ENCODE data around the gene GGA2. TPM values are rescaled to one million over a fixed set of nuclear protein-coding genes. Genes with fewer than 3 reads are reported as not detected.

The GGA2 gene
- total RNA-seq, 6 donors from 2014 or later = 84.4 to 197 (median 164) TPM

- Histone ChIP-seq H3K27ac (no peak overlapping the region), H3K4me1 (no peaks in the 10 kb centered on the region), H3K4me3 (no peak overlapping the region), H3K27me3 (no peaks in the 10 kb centered on the region), H3K36me3 (peaks cover 4 to 62% (median 37%) of the 10 kb centered on the region in 4 donors), H3K9me3 (no peaks in the 10 kb centered on the region)
- TF ChIP-seq POLR2A (IDR thresholded peaks at IDR 0.05) (no peak), POLR2AphosphoS5 (IDR thresholded peaks at IDR 0.05) (no peak), EP300 (IDR thresholded peaks at IDR 0.05) (no peak)
- TF ChIP-seq, protein P1, sequence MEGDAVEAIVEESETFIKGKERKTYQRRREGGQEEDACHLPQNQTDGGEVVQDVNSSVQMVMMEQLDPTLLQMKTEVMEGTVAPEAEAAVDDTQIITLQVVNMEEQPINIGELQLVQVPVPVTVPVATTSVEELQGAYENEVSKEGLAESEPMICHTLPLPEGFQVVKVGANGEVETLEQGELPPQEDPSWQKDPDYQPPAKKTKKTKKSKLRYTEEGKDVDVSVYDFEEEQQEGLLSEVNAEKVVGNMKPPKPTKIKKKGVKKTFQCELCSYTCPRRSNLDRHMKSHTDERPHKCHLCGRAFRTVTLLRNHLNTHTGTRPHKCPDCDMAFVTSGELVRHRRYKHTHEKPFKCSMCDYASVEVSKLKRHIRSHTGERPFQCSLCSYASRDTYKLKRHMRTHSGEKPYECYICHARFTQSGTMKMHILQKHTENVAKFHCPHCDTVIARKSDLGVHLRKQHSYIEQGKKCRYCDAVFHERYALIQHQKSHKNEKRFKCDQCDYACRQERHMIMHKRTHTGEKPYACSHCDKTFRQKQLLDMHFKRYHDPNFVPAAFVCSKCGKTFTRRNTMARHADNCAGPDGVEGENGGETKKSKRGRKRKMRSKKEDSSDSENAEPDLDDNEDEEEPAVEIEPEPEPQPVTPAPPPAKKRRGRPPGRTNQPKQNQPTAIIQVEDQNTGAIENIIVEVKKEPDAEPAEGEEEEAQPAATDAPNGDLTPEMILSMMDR (IDR thresholded peaks at IDR 0.05) = no peak
- 96 to 97% methylated on average over 8 to 19 of the region's 19 CpGs for WGBS, 2 donors
- DNase-seq (peak in 1 of 2 donors; percentile 58), ATAC-seq (ENCODE audit: low FRiP score in 2 of 2) (peak in 1 of 2 donors; percentile 38)
These were observed 24.9 kb upstream of the GGA2 start for GRCh38 chr16:23534868-23535860.

- ATAC-seq (ENCODE audit: low FRiP score in 2 of 2) = no peak
- Histone ChIP-seq H3K4me1 (no peaks in the 10 kb centered on the region), H3K4me3 (no peak overlapping the region), H3K27me3 (no peaks in the 10 kb centered on the region), H3K9me3 (no peaks in the 10 kb centered on the region), H3K27ac (no peak overlapping the region), H3K36me3 (peaks cover 4 to 72% (median 52%) of the 10 kb centered on the region in 4 donors)
- TF ChIP-seq, protein P1 (IDR thresholded peaks at IDR 0.05) = no peak
- no peak for TF ChIP-seq POLR2AphosphoS5 (IDR thresholded peaks at IDR 0.05)
- no peak for TF ChIP-seq POLR2A (IDR thresholded peaks at IDR 0.05)
- no peak for TF ChIP-seq EP300 (IDR thresholded peaks at IDR 0.05)
- 100% methylated on average over 1 of the region's 1 CpG for WGBS, 2 donors
- DNase-seq = no peak
These were observed 22.2 kb upstream of the GGA2 start for GRCh38 chr16:23532448-23532847.

DNA sequence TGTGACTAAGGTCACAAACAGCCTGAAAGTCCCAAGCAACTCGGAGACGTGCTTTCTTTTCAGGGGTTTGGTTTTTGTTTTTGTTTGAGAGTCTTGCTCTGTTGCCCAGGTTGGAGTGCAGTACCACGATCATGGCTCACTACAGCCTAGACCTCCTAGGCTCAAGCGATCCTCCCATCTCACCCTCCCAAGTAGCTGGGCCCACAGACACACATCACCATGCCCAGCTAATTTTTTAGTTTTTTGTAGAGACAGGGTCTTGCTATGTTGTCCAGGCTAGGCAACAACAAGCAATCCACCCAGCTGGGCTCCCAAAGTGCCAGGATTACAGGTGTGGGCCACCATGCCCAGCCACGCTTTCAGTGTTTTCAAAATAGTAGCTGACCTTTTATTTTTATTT lies 19.8 kb upstream of the GGA2 start:
- no peaks in the 10 kb centered on the region for H3K9me3 ChIP-seq
- H3K4me1 ChIP-seq = no peaks in the 10 kb centered on the region
- H3K36me3 ChIP-seq = peaks cover 4 to 83% (median 50%) of the 10 kb centered on the region in 4 donors
- 93 to 95% methylated on average over 5 of the region's 5 CpGs for WGBS, 2 donors
- no peak for ATAC-seq (ENCODE audit: low FRiP score in 2 of 2)
- H3K27ac ChIP-seq = no peak overlapping the region
- H3K4me3 ChIP-seq = no peak overlapping the region
- no peak for DNase-seq
- H3K27me3 ChIP-seq = no peaks in the 10 kb centered on the region
- TF ChIP-seq, protein P1 (IDR thresholded peaks at IDR 0.05) = no peak
- TF ChIP-seq EP300 (IDR thresholded peaks at IDR 0.05) (no peak), POLR2AphosphoS5 (IDR thresholded peaks at IDR 0.05) (no peak), POLR2A (IDR thresholded peaks at IDR 0.05) (no peak)

- no peak for TF ChIP-seq POLR2A (IDR thresholded peaks at IDR 0.05)
- no peak for TF ChIP-seq POLR2AphosphoS5 (IDR thresholded peaks at IDR 0.05)
- TF ChIP-seq, protein P1 (IDR thresholded peaks at IDR 0.05) = no peak
- TF ChIP-seq EP300 (IDR thresholded peaks at IDR 0.05) = no peak
- Histone ChIP-seq H3K27me3 (no peaks in the 10 kb centered on the region), H3K36me3 (peaks cover 2 to 83% (median 49%) of the 10 kb centered on the region in 4 donors), H3K9me3 (no peaks in the 10 kb centered on the region), H3K4me1 (no peaks in the 10 kb centered on the region), H3K4me3 (no peak overlapping the region), H3K27ac (peak overlapping the region in 1 of 4 donors; percentile 23)
- WGBS, 2 donors = 85 to 91% methylated on average over 10 of the region's 10 CpGs
- DNase-seq = no peak
- peak in 1 of 2 donors; percentile 43 for ATAC-seq (ENCODE audit: low FRiP score in 2 of 2)
These were observed 18.5 kb upstream of the GGA2 start for GRCh38 chr16:23528644-23529310.
